ENCODE data around the gene PAPSS1.
"Not testable (repeated sequence)": the region's sequence is repeated elsewhere in the genome, so short reads cannot be mapped to it uniquely, and the experiment has no call there.

The PAPSS1 gene

GRCh38 chr4:107708225-107708624, 11.8 kb downstream of the PAPSS1 start:
- DNase-seq (ENCODE audit: low read depth in 1 of 2, low spot score in 1 of 2): no peak
- H3K27me3 ChIP-seq (ENCODE audit: insufficient read depth, poor library complexity, severe bottlenecking): no peaks in the 10 kb centered on the region
- TF ChIP-seq GABPA (IDR thresholded peaks at IDR 0.05; ENCODE audit: low read depth) (no peak), SPI1 (IDR thresholded peaks at IDR 0.05; ENCODE audit: borderline replicate concordance, low read depth) (no peak), POLR2AphosphoS5 (IDR thresholded peaks at IDR 0.05; ENCODE audit: low read depth) (no peak)
- TF ChIP-seq, protein P1, sequence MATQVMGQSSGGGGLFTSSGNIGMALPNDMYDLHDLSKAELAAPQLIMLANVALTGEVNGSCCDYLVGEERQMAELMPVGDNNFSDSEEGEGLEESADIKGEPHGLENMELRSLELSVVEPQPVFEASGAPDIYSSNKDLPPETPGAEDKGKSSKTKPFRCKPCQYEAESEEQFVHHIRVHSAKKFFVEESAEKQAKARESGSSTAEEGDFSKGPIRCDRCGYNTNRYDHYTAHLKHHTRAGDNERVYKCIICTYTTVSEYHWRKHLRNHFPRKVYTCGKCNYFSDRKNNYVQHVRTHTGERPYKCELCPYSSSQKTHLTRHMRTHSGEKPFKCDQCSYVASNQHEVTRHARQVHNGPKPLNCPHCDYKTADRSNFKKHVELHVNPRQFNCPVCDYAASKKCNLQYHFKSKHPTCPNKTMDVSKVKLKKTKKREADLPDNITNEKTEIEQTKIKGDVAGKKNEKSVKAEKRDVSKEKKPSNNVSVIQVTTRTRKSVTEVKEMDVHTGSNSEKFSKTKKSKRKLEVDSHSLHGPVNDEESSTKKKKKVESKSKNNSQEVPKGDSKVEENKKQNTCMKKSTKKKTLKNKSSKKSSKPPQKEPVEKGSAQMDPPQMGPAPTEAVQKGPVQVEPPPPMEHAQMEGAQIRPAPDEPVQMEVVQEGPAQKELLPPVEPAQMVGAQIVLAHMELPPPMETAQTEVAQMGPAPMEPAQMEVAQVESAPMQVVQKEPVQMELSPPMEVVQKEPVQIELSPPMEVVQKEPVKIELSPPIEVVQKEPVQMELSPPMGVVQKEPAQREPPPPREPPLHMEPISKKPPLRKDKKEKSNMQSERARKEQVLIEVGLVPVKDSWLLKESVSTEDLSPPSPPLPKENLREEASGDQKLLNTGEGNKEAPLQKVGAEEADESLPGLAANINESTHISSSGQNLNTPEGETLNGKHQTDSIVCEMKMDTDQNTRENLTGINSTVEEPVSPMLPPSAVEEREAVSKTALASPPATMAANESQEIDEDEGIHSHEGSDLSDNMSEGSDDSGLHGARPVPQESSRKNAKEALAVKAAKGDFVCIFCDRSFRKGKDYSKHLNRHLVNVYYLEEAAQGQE (IDR thresholded peaks at IDR 0.05; ENCODE audit: insufficient replicate concordance, low read depth): no peak
- H3K4me3 ChIP-seq (replicated peaks; ENCODE audit: insufficient read depth, low read length): no peak overlapping the region
- H3K27ac ChIP-seq (replicated peaks): no peak overlapping the region

DNA sequence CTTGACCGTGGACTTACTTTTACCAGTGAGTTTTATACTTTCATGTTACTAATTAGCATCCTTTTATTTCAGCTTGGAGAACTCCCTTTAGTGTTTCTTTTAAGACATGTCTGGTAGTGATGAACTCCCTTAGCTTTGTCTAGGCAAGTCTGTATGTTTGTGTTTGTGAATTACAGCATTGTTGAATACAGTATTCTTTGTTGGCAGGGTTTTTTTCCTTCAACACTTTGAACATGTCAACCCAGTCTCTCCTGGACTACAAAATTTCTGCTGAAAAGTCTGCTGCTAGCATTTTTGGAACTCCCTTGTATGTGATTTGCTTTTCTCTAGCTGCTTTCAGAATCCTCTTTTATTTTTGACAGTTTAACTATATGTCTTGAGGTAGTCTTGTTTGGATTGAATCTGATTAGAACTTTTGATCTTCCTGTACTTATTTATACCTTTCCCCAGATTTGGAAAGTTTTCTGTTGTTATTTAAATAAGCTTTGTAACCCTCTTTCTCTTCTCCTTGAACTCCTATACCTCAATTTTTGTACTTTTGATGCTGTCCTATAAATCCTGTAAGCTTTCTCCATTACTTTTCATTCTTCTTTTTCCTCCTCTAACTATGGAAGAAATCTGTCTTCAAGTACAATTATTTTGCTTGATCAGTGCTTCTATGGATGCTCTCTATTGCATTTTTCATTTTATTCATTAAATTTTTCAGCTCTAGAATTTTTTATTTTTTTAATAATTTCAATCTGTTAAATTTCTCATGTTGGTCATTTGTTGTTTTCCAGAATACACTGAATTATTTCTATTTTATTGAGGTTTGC, 14.1 kb downstream of the PAPSS1 start:
- H3K4me3 ChIP-seq (replicated peaks; ENCODE audit: insufficient read depth, low read length): no peak overlapping the region
- TF ChIP-seq POLR2AphosphoS5 (IDR thresholded peaks at IDR 0.05; ENCODE audit: low read depth) (no peak), SPI1 (IDR thresholded peaks at IDR 0.05; ENCODE audit: borderline replicate concordance, low read depth) (no peak), CTCF (IDR thresholded peaks at IDR 0.05; ENCODE audit: insufficient read depth, low read length) (no peak), GABPA (IDR thresholded peaks at IDR 0.05; ENCODE audit: low read depth) (no peak)
- TF ChIP-seq, protein P1 (IDR thresholded peaks at IDR 0.05; ENCODE audit: insufficient replicate concordance, low read depth): no peak
- no peaks in the 10 kb centered on the region for H3K27me3 ChIP-seq (ENCODE audit: insufficient read depth, poor library complexity, severe bottlenecking)
- no peak for DNase-seq (ENCODE audit: low read depth in 1 of 2, low spot score in 1 of 2)
- H3K27ac ChIP-seq (replicated peaks): no peak overlapping the region

- no peak for DNase-seq (ENCODE audit: low read depth in 1 of 2, low spot score in 1 of 2)
- H3K27ac ChIP-seq (replicated peaks): no peak overlapping the region
- no peaks in the 10 kb centered on the region for H3K27me3 ChIP-seq (ENCODE audit: insufficient read depth, poor library complexity, severe bottlenecking)
- TF ChIP-seq POLR2AphosphoS5 (IDR thresholded peaks at IDR 0.05; ENCODE audit: low read depth): no peak
- TF ChIP-seq GABPA (IDR thresholded peaks at IDR 0.05; ENCODE audit: low read depth): no peak
- H3K4me3 ChIP-seq (replicated peaks; ENCODE audit: insufficient read depth, low read length): no peak overlapping the region
Observed at GRCh38 chr4:107701565-107701964, 18.5 kb downstream of the PAPSS1 start.

DNA sequence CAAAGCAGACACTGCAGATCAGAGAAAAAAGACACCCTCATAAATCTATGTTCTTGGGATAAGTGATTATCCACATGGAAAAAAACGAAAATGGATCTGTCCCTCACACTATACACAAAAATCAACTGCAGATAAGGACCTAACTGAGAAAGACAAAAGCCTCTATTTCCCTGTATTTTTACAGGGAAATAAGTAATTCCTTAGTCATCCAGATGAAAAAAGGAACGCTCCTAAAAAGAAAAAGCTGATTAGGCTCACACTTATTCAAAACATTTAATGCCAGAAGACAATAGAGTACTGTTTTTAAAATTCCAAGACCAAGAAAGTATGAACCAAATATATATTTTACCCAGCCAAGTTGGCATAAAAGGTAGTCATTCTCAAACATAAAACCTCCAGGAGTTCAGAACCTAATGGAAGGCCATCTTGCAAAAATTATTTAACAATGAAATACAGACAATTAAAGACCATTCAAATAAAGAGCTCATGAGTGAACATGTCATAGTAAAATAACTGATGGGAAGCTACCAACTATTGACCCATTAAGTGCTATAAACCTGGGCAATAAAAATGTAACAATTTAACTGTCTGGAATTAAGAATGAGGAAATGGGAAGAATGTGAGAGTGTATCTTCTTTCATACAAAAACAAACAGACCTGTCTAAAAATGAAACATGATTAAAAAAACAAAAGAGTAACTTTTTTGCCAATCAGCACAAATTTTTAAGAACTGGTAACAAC, 20.4 kb downstream of the PAPSS1 start:
- TF ChIP-seq, protein P1 (IDR thresholded peaks at IDR 0.05; ENCODE audit: insufficient replicate concordance, low read depth): no peak
- no peak for TF ChIP-seq SPI1 (IDR thresholded peaks at IDR 0.05; ENCODE audit: borderline replicate concordance, low read depth)
- TF ChIP-seq GABPA (IDR thresholded peaks at IDR 0.05; ENCODE audit: low read depth): no peak
- no peak for TF ChIP-seq CTCF (IDR thresholded peaks at IDR 0.05; ENCODE audit: insufficient read depth, low read length)
- TF ChIP-seq POLR2AphosphoS5 (IDR thresholded peaks at IDR 0.05; ENCODE audit: low read depth): no peak
- Histone ChIP-seq H3K27ac (replicated peaks) (no peak overlapping the region), H3K4me3 (replicated peaks; ENCODE audit: insufficient read depth, low read length) (no peak overlapping the region), H3K27me3 (ENCODE audit: insufficient read depth, poor library complexity, severe bottlenecking) (no peaks in the 10 kb centered on the region)
- DNase-seq (ENCODE audit: low read depth in 1 of 2, low spot score in 1 of 2): no peak

GRCh38 chr4:107696187-107696586, 23.8 kb downstream of the PAPSS1 start:
- H3K27ac ChIP-seq (replicated peaks); H3K4me3 ChIP-seq (replicated peaks; ENCODE audit: insufficient read depth, low read length); H3K27me3 ChIP-seq (ENCODE audit: insufficient read depth, poor library complexity, severe bottlenecking); DNase-seq (ENCODE audit: low read depth in 1 of 2, low spot score in 1 of 2): not testable (repeated sequence)
